IPS-11a (cell line): Measurements from ENCODE around the gene RPS21.

ENCODE experiments used
- H3K4me3 ChIP-seq: one replicate; pipeline ENCODE4 v1.5.1; 2013; ENCODE audit warnings: low read depth, low read length, control low read depth

The RPS21 gene

GRCh38 chr20:62386383-62387218 lies at the start of gene RPS21:
TSS of gene RPS21 (plus strand) at chr20:62387103. CDS start at chr20:62387339, 236 bp downstream.
- H3K4me3 ChIP-seq = peak within 1 kb of the TSS; percentile 100

- H3K4me3 ChIP-seq = no peak overlapping the region
Observed at GRCh38 chr20:62337558-62338293, 49.2 kb upstream of the RPS21 start.

GRCh38 chr20:62338294-62338620 lies 48.6 kb upstream of the RPS21 start:
- H3K4me3 ChIP-seq = no peak overlapping the region

- no peak overlapping the region for H3K4me3 ChIP-seq
Observed at GRCh38 chr20:62339647-62340062, 47.2 kb upstream of the RPS21 start.

GRCh38 chr20:62342910-62343309 lies 44.0 kb upstream of the RPS21 start:
- H3K4me3 ChIP-seq = no peak overlapping the region

- H3K4me3 ChIP-seq = no peak overlapping the region
Observed at GRCh38 chr20:62344092-62344491, 42.8 kb upstream of the RPS21 start.

- H3K4me3 ChIP-seq = no peak overlapping the region
Observed at GRCh38 chr20:62344782-62345181, 42.1 kb upstream of the RPS21 start.

GRCh38 chr20:62345681-62346370 lies 41.1 kb upstream of the RPS21 start:
- H3K4me3 ChIP-seq = no peak overlapping the region

- H3K4me3 ChIP-seq = no peak overlapping the region
Observed at GRCh38 chr20:62346398-62347150, 40.3 kb upstream of the RPS21 start.

GRCh38 chr20:62347151-62347404 lies 39.8 kb upstream of the RPS21 start:
- H3K4me3 ChIP-seq = no peak overlapping the region

GRCh38 chr20:62347445-62347844 lies 39.5 kb upstream of the RPS21 start:
- H3K4me3 ChIP-seq = no peak overlapping the region

GRCh38 chr20:62348604-62349003 lies 38.3 kb upstream of the RPS21 start:
- no peak overlapping the region for H3K4me3 ChIP-seq

GRCh38 chr20:62349556-62350097 lies 37.3 kb upstream of the RPS21 start:
- no peak overlapping the region for H3K4me3 ChIP-seq

GRCh38 chr20:62350098-62350628 lies 36.7 kb upstream of the RPS21 start:
- H3K4me3 ChIP-seq = no peak overlapping the region

- no peak overlapping the region for H3K4me3 ChIP-seq
Observed at GRCh38 chr20:62350629-62351422, 36.1 kb upstream of the RPS21 start.

- H3K4me3 ChIP-seq = no peak overlapping the region
Observed at GRCh38 chr20:62351469-62352401, 35.2 kb upstream of the RPS21 start.

- no peak overlapping the region for H3K4me3 ChIP-seq
Observed at GRCh38 chr20:62352402-62353288, 34.3 kb upstream of the RPS21 start.
